ENCODE measurements around the gene OR51F2. TPM values are rescaled to one million over a fixed set of nuclear protein-coding genes. Genes with fewer than 3 reads are reported as not detected.

OR51F2 gene
- total RNA-seq, 1 experiment from 2014 or later: not detected

DNA sequence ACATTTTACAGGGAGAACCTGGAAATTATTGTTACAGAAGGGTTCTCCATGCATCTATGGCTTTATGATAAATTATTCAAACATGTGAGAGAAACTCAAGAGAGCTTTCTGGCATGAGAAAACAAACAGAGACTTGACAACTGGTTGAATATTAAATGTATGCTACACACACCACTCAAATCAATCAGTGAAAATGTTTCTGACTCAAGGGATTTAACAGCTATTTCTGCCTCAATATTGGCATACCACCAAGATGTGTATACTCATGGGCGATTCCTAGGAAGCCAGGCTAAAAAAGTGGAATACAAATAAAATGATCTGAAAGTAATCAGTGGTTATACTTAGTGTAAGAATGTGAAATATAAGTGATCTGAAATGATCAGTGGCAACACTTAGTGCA lies 44.7 kb downstream of the OR51F2 start:
- no peak for DNase-seq (ENCODE audit: low read depth)
- in situ Hi-C loops (cut with HindIII; ENCODE audit: low pct_unique_long_range_greater_than_20kb, low sequenced_read_pairs): no loop called here

Other genes with a start within 250 kb of the OR51F2 start
- gene OR52I2, start 239.6 kb upstream of the OR51F2 start, total RNA-seq (2014; rRNA removed; shearing (Covaris generic); ENCODE audit: low replicate concordance): not detected in 2 replicates
- not detected in 2 replicates for gene OR52I1, start 227.3 kb upstream of the OR51F2 start, total RNA-seq (2014; rRNA removed; shearing (Covaris generic); ENCODE audit: low replicate concordance)
- 10.2 and 13.7 TPM in 2 replicates for gene TRIM68, start 213.1 kb upstream of the OR51F2 start, total RNA-seq (2014; rRNA removed; shearing (Covaris generic); ENCODE audit: low replicate concordance)
- not detected in 2 replicates for gene OR51D1, start 183.8 kb upstream of the OR51F2 start, total RNA-seq (2014; rRNA removed; shearing (Covaris generic); ENCODE audit: low replicate concordance)
- not detected in 2 replicates for gene OR51E1, start 177.3 kb upstream of the OR51F2 start, total RNA-seq (2014; rRNA removed; shearing (Covaris generic); ENCODE audit: low replicate concordance)
- 0.17 TPM in 1 of 2 replicates, not detected in the other for gene OR51E2, start 123.5 kb upstream of the OR51F2 start, total RNA-seq (2014; rRNA removed; shearing (Covaris generic); ENCODE audit: low replicate concordance)
- gene MMP26, start 116.5 kb upstream of the OR51F2 start, total RNA-seq (2014; rRNA removed; shearing (Covaris generic); ENCODE audit: low replicate concordance): not detected in 2 replicates
- gene OR51F1, start 51.4 kb upstream of the OR51F2 start, total RNA-seq (2014; rRNA removed; shearing (Covaris generic); ENCODE audit: low replicate concordance): not detected in 2 replicates
- not detected in 2 replicates for gene OR52R1, start 16.9 kb upstream of the OR51F2 start, total RNA-seq (2014; rRNA removed; shearing (Covaris generic); ENCODE audit: low replicate concordance)
- not detected in 2 replicates for gene OR51S1, start 27.9 kb downstream of the OR51F2 start, total RNA-seq (2014; rRNA removed; shearing (Covaris generic); ENCODE audit: low replicate concordance)
- not detected in 2 replicates for gene OR51T1, start 60.6 kb downstream of the OR51F2 start, total RNA-seq (2014; rRNA removed; shearing (Covaris generic); ENCODE audit: low replicate concordance)
- gene OR51A7, start 82.5 kb downstream of the OR51F2 start, total RNA-seq (2014; rRNA removed; shearing (Covaris generic); ENCODE audit: low replicate concordance): not detected in 2 replicates
- gene OR51G2, start 98.0 kb downstream of the OR51F2 start, total RNA-seq (2014; rRNA removed; shearing (Covaris generic); ENCODE audit: low replicate concordance): not detected in 2 replicates
- gene OR51G1, start 103.0 kb downstream of the OR51F2 start, total RNA-seq (2014; rRNA removed; shearing (Covaris generic); ENCODE audit: low replicate concordance): not detected in 2 replicates
- not detected in 2 replicates for gene OR51A4, start 126.3 kb downstream of the OR51F2 start, total RNA-seq (2014; rRNA removed; shearing (Covaris generic); ENCODE audit: low replicate concordance)
- gene OR51A2, start 134.4 kb downstream of the OR51F2 start, total RNA-seq (2014; rRNA removed; shearing (Covaris generic); ENCODE audit: low replicate concordance): not detected in 2 replicates
- not detected in 2 replicates for gene OR51L1, start 173.5 kb downstream of the OR51F2 start, total RNA-seq (2014; rRNA removed; shearing (Covaris generic); ENCODE audit: low replicate concordance)
- gene OR52J3, start 225.2 kb downstream of the OR51F2 start, total RNA-seq (2014; rRNA removed; shearing (Covaris generic); ENCODE audit: low replicate concordance): not detected in 2 replicates
- not detected in 2 replicates for gene OR52E2, start 238.3 kb downstream of the OR51F2 start, total RNA-seq (2014; rRNA removed; shearing (Covaris generic); ENCODE audit: low replicate concordance)
- gene OR52E1, start 248.3 kb downstream of the OR51F2 start, total RNA-seq (2014; rRNA removed; shearing (Covaris generic); ENCODE audit: low replicate concordance): not detected in 2 replicates

Data from Caki2 (cell line).